Stomach (tissue), 4 donors: ENCODE data around the gene ATP9B.

Experiments
- CTCF ChIP-seq, 7 experiments: fragments of 450-650 bp in 4 of 7; fragments of 200-600 bp in 3 of 7; sonication (generic) in 3 of 7; IDR thresholded peaks; one replicate each; pipeline ENCODE4 v1.5.1; 2016 to 2019; ENCODE audit warnings: antibody characterized with exemption in 7 of 7, control low read depth in 2 of 7, mild to moderate bottlenecking in 1 of 7
- EP300 ChIP-seq: sonication (generic); formaldehyde crosslinking; IDR thresholded peaks from one replicate; pipeline ENCODE4 v1.6.1; 2017; ENCODE audit warnings: antibody characterized with exemption
- POLR2A ChIP-seq, 4 donors: fragments of 450-650 bp; IDR thresholded peaks; one replicate each; pipeline ENCODE4 v1.6.1; 2016; ENCODE audit warnings: antibody characterized with exemption in 4 of 4, control low read depth in 2 of 4, mild to moderate bottlenecking in 1 of 4, moderate library complexity in 1 of 4
- POLR2AphosphoS5 ChIP-seq, 3 donors: sonication (generic); formaldehyde crosslinking; IDR thresholded peaks; one replicate each; pipeline ENCODE4 v1.6.1; 2016; ENCODE audit warnings: antibody characterized with exemption in 3 of 3

- TF ChIP-seq CTCF (IDR thresholded peaks at IDR 0.05) (no peak), POLR2AphosphoS5 (IDR thresholded peaks at IDR 0.05) (no peak), POLR2A (IDR thresholded peaks at IDR 0.05) (no peak), EP300 (no peak)
Measured at GRCh38 chr18:79381811-79382311, 312.7 kb downstream of the ATP9B start.
